T-helper 2 cell treated with Interferon-gamma antibody and Interleukin-4, amounts not matched to agents 100 ng/mL and 5 ng/mL, for 36 hours (primary cell): Measurements from ENCODE around the gene C9orf78. TPM values are rescaled to one million over a fixed set of nuclear protein-coding genes. Genes with fewer than 3 reads are reported as not detected.

Experiments used
- intact Hi-C: fragments of 100-400 bp; cut with micrococcal nuclease; formaldehyde crosslinking; loops from one replicate; pipeline ENCODE4 v1.15.1; 2023
- total RNA-seq: library from RNA; stranded (reverse); gene quantifications from 2 replicates; pipeline ENCODE4 v1.2.3, GENCODE V29; 2022

Gene C9orf78
- total RNA-seq, 1 donor from 2014 or later: 73.7 TPM

DNA sequence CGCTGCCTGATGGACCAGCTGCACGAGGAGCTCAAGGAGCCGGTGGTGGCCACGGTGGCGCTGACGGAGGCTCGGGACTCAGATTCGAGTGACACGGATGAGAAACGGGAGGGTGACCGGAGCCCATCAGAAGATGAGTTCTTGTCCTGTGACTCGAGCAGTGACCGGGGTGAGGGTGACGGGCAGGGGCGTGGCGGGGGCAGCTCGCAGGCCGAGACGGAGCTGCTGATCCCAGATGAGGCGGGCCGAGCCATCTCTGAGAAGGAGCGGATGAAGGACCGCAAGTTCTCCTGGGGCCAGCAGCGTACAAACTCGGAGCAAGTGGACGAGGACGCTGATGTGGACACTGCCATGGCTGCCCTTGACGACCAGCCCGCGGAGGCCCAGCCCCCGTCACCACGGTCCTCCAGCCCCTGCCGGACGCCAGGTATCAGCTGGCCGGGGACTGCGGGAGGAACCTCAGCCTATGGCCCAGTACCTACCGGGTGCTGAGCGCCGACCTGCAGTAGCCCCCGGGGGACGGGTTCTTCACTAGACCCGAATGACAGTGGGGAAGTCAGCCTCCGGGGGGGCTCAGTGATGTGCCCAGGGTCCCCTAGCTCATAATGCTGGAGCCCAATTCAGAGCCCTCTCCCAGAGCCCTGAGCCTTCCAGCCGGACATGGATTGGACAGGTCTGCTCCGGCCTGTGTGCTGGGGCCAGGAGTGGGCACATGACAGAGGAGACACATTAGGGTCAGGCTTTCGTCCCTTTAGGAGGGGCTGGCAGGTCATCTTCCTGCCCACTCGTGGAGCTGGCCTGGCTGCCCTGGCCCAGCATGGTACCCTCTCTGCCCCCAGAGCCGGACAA lies 33.2 kb upstream of the C9orf78 start:
- intact Hi-C loops: loop anchor here (5.0 kb wide), 1 partner anchor 46 kb away; the partner anchor contains the start of gene TOR1A

- intact Hi-C loops: loop anchor here (5.0 kb wide), 1 partner anchor 45 kb away; the partner anchor contains the start of gene TOR1A
Measured at GRCh38 chr9:129867136-129868022, 32.3 kb upstream of the C9orf78 start.

DNA sequence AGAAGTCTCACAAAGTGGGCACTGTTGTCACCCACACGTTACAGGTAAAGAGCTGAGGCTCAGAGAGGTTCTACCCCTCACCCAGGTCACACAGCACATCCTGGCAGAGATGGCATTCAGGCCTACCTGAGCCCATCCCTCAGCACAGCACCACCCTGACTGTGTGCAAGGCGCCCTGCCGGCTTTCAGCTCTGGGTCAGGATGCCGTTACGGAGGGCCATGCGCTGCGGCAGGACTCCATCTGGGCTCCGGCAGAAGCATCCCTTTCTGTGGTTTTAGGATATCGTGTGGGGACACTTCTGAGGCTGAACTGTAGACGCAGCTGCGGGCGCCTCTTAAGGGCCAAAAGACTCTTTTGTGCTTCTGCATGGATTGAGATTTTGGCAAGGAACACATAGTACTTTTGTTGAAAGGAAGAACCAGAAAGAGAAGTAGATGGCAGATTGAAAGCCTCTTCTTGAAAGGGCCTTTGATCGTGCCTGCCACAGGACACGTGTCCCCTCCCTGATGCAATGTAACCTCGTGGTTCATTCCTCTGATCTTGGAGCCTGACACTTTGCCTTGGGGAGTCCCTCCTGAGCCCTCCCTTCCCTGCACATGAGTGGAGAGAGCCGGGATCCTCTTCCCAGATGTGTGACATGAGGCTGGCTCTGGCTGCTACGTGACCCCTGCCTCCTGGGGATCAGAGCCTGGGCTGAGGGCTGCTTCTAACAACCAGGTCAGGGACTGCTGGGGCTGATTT lies 31.5 kb upstream of the C9orf78 start:
- intact Hi-C loops: loop anchor here (5.0 kb wide), 1 partner anchor 44 kb away; the partner anchor contains the start of gene TOR1A

DNA sequence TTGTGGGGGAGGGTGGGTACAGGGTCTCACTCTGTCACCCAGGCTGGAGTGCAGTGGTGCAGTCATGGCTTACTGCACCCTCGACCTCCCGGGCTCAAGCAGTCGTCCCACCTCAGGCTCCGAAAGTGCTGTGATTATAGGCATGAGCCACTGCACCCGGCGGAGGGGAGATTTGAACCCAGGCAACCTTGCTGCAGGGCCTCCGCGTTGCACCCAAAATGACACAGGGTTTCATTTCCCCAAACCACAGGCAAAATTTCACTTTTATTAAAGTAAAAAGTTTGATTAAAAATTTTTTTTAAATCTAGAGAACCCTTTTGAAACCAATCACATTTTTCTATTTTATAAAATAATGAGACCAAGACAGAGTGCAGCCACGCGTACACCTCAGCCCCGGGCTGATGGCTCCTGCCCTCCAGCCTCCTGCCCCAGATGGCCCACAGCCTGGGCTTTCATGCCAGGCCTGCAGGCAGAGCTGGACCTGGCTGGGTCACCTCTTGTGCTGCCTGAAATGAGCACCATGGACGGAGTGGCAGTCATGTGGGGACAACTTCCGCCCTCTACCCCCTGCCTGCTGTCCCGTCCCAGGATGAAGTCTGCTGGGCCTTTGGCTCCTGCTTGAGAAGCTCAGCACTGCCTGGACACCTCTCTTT lies 30.7 kb upstream of the C9orf78 start:
- intact Hi-C loops: loop anchor here (5.0 kb wide), 1 partner anchor 43 kb away; the partner anchor contains the start of gene TOR1A

DNA sequence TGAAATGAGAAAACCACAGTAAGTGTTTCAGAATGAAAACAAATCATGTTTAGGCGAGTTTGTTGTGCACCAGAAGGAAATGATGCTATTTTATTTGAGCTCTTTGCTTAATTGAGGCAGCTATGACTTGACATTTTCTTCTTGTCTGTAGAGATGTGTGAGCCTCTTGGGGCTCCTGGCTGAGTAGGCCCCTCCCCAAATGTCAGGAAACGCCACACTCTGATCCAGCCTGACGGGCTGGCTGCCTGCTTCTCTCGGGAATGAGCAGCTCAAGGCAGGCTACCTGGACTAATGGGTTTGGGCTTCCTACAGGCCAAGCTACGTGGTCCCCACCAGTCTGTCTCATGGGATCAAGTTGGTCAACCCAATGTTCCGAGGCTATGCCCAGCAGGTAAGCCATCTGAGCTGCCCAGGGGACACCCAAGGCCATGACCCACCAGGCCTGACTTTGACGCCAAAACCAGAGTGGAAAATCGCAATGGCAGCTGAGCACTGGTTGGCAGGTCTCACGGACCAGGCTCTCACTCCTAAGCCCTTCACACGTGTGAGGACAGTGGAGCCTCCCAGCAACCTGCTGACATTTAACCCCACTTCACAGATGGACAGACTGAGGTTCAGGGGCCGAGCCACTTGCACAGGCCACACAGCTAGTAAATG lies 30.0 kb upstream of the C9orf78 start:
- intact Hi-C loops: loop anchor here (5.0 kb wide), 1 partner anchor 43 kb away; the partner anchor contains the start of gene TOR1A

- intact Hi-C loops: loop anchor here (2.0 kb wide), 1 partner anchor 28 kb away; the partner anchor contains the start of genes C9orf78 and USP20
Measured at GRCh38 chr9:129863059-129863690, 28.1 kb upstream of the C9orf78 start.

- intact Hi-C loops: no loop called here
Measured at GRCh38 chr9:129861447-129861827, 26.4 kb upstream of the C9orf78 start.

DNA sequence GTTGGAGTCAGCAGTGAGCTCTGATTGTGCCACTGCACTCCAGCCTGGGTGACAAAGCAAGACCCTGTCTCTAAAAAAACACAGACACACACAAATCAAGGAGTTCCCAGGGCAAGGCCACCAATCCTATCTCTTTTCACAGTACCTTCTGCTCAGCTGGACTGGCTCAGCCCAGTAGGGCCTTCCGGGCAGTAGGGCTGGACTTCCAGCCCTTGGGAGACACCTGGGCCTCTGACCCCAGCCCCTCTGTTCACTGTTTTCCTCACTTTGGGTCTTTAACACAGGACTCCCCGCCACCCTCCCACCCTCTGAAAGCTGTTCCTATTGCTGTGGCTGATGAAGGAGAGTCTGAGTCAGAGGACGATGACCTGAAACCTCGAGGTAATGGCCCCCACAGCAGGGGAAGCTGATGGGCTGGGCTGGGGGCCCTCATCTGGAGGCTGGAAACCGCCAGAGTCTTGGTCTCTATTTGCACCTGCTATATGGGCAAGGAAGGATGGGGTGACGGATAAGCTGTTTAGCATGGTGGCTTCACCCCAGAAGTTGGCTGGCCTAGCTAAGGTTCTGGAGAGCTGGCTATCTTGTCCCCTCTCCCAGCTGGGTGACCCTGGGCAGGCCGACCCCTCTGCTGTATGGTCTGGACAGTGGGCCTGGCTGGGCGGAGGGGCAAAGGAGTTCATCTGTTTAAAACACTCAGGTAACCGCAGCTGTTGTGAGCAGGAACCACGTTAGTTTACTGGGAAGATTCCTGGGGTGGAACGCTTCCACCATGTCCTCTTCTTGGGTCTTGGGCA lies 25.8 kb upstream of the C9orf78 start:
- intact Hi-C loops: no loop called here

DNA sequence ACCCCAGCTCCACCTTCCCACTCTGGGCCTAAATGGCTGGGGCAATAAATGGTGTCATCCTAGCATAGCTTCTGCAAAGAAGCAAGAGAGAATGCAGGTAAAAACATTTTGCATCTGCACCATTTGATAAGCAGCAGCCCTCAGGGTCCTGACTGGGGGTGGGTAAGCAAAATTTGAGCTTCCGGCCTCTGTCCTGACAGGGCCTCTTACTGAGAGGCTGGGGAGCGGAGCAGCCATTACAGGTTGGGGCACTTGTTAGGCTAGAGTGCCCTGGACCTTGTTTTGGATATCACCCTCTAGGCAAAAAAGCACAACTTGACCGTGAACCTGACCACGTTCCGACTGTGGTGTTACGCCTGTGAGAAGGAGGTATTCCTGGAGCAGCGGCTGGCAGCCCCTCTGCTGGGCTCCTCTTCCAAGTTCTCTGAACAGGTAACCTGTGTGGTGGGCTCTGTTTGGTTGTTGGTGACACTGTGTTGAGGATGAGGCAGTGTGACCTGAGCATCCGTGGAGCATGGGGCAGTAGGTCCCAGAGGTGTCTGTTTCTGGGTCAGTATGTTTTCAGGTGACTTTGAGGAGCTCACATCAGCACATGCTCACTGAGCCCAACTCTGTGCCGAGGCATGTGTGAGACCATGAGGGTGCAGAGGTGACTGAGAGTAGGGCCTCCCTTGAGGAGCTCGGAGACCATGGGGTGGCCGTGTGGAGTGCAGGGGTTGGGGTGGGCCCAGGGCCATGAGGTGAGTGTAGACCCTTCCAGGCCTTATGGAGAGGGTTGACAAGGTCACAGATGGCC lies 23.3 kb upstream of the C9orf78 start:
- intact Hi-C loops: no loop called here

- intact Hi-C loops: no loop called here
Measured at GRCh38 chr9:129857207-129857606, 22.1 kb upstream of the C9orf78 start.

DNA sequence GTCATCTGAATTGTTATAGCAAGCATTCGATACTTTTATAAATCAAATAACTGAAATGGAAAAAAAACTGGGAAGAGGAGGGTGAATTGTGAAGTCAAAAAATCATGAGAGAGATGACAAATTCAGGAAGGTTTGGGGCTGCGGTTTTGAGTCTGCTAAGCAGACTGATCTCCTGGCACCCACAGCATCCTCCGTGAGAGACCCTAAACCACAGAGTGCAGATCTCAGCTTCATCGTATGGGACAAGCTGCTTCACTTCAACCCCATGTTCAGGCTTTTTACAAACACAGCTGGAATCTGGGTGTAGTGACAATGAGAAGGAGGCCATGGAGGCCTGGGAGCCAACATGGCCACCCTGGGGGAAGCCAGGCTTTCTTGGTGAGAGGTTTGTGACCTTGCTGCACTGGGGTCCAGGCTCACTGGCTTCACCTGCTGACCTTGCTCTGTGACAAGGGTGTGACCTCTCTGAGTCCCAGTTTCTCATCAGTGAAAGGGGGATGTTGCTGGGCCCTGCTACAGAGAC lies 19.6 kb upstream of the C9orf78 start:
- intact Hi-C loops: no loop called here

- intact Hi-C loops: no loop called here
Measured at GRCh38 chr9:129853614-129854013, 18.5 kb upstream of the C9orf78 start.

DNA sequence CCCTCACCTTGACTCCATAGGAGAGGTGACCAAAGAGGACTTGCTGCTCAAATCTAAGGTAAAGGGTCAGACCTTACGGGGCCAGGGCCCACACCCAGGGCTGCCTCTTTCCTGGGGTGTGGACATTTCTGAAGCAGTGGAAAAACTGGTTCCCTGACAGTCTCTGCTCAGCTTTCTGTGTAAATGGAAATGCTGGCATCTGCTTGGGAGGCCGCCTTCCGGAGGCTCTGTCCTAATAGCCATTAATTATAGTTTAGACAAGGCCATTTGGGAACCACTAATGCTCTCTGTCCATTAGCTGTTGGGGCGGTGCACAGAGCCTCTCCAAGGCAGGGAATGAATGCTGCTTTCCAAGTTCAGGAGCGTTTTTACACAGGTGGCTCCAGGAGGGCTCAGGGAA lies 17.5 kb upstream of the C9orf78 start:
- intact Hi-C loops: no loop called here

DNA sequence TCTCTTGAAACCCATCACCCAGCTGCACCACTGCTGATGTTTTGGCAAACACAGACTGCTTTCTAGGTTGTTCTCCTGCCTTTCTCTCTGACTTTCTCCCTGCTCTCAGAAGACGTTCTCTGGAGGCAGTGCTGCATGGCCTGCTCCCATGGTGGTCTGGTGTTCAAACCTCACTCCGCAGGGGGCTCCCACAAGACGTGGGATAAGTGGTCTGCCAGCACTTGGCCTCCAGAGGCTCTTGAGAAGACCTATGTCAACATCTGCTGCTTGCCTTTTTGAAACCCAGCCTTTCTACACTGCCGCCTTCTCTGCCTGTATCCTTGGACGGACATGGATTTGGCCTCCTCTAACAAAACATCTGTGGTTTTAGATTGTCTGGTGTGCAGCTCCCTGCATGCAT lies 16.7 kb upstream of the C9orf78 start:
- intact Hi-C loops: no loop called here

DNA sequence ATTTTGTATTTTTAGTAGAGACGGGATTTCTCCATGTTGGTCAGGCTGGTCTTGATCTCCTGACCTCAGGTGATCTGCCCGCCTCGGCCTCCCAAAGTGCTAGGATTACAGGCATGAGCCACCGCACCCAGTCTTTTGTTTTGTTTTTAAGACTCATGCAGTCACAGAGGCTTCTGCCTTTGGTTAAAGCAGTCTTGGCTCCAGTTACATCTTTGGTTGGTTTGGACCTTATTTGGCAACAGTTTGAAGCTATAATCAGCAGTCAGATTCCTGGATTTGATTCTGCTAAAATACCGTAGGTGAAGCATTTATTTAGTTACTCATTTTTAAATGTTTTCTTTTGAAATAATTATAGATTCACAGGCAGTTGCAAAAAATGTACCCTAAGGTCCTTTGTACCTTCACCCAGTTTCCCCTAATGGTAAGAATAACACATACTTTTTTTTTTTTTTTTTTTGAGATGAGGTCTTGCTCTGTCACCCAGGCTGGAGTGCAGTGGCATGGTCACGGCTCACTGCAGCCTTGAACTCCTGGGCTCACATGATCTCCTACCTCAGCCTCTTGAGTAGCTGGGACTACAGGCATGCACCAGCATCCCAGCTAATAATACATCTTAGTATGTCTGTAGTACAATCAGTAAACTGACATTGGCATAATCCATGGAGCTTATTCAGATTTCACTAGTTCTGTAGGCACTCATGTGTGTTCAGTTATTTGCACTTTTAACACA lies 15.9 kb upstream of the C9orf78 start:
- intact Hi-C loops: no loop called here

GRCh38 chr9:129849901-129850300 lies 14.8 kb upstream of the C9orf78 start:
- intact Hi-C loops: no loop called here
